ENCODE measurements around the gene CCNDBP1.
"Not testable (repeated sequence)": the region's sequence is repeated elsewhere in the genome, so short reads cannot be mapped to it uniquely, and the experiment has no call there.

CCNDBP1 gene

GRCh38 chr15:43194795-43195194 is 9.6 kb downstream of the CCNDBP1 start:
- DNase-seq, result no peak

GRCh38 chr15:43196760-43197548 is 11.8 kb downstream of the CCNDBP1 start:
- DNase-seq, result no peak

GRCh38 chr15:43197773-43198172 is 12.6 kb downstream of the CCNDBP1 start:
- DNase-seq, result not testable (repeated sequence)

- DNase-seq, result not testable (repeated sequence)
These were observed 13.4 kb downstream of the CCNDBP1 start for GRCh38 chr15:43198556-43198955.

- no peak for DNase-seq
These were observed 13.8 kb downstream of the CCNDBP1 start for GRCh38 chr15:43198992-43199391.

- no peak for DNase-seq
These were observed 14.8 kb downstream of the CCNDBP1 start for GRCh38 chr15:43199945-43200488.

GRCh38 chr15:43204016-43204901 is 19.1 kb downstream of the CCNDBP1 start:
- DNase-seq, result peak; percentile 29 to 31

GRCh38 chr15:43206054-43206453 is 20.9 kb downstream of the CCNDBP1 start:
- DNase-seq, result no peak

GRCh38 chr15:43207024-43207423 is 21.8 kb downstream of the CCNDBP1 start:
- no peak for DNase-seq

- no peak for DNase-seq
These were observed 23.1 kb downstream of the CCNDBP1 start for GRCh38 chr15:43208052-43209002.

- no peak for DNase-seq
These were observed 24.0 kb downstream of the CCNDBP1 start for GRCh38 chr15:43209059-43209824.

GRCh38 chr15:43210172-43210745 is 25.1 kb downstream of the CCNDBP1 start:
- no peak for DNase-seq

- no peak for DNase-seq
These were observed 25.6 kb downstream of the CCNDBP1 start for GRCh38 chr15:43210807-43211206.

- DNase-seq, result no peak
These were observed 26.1 kb downstream of the CCNDBP1 start for GRCh38 chr15:43211224-43211735.

- no peak for DNase-seq
These were observed 27.1 kb downstream of the CCNDBP1 start for GRCh38 chr15:43212299-43212698.

GRCh38 chr15:43212951-43213350 is 27.7 kb downstream of the CCNDBP1 start:
- no peak for DNase-seq

GRCh38 chr15:43213466-43213865 is 28.3 kb downstream of the CCNDBP1 start:
- no peak for DNase-seq

GRCh38 chr15:43214169-43214568 is 29.0 kb downstream of the CCNDBP1 start:
- DNase-seq, result no peak

- no peak for DNase-seq
These were observed 29.5 kb downstream of the CCNDBP1 start for GRCh38 chr15:43214592-43215295.

GRCh38 chr15:43215961-43216360 is 30.8 kb downstream of the CCNDBP1 start:
- DNase-seq, result no peak

Measured in activated CD4-positive, alpha-beta T cell treated with anti-CD3 and anti-CD28 coated beads, Interleukin-2, amount 50 U/mL, for 4 hours (primary cell).